Osteoblast (primary cell): Measurements from ENCODE around the gene PLD4. TPM values are rescaled to one million over a fixed set of nuclear protein-coding genes. Genes with fewer than 3 reads are reported as not detected.
A peak's percentile ranks its signal among the peaks of the same experiment; 100 is the strongest.

Source experiments
- DNase-seq: peaks from one replicate; pipeline ENCODE4 v3.0.0; 2011; ENCODE audit warnings: low spot score, mixed read lengths; ENCODE audit not compliant: insufficient read length; ENCODE audit errors: missing footprints
- H2AFZ ChIP-seq: 2 replicates; pipeline ENCODE4 v1.6.0; 2011; ENCODE audit warnings: mild to moderate bottlenecking, low read length
- H3K27ac ChIP-seq: 2 replicates; pipeline ENCODE4 v1.5.1; 2011; ENCODE audit warnings: mild to moderate bottlenecking, low read depth, low read length, moderate library complexity
- H3K27me3 ChIP-seq: 2 replicates; pipeline ENCODE4 v1.6.0; 2012; ENCODE audit warnings: mild to moderate bottlenecking, control low read depth, inconsistent platforms, low read length, moderate library complexity; ENCODE audit not compliant: insufficient read depth
- H3K36me3 ChIP-seq: 2 replicates; pipeline ENCODE4 v1.5.1; 2011; ENCODE audit warnings: mild to moderate bottlenecking, low read length, control low read depth, moderate library complexity; ENCODE audit not compliant: insufficient read depth
- H3K4me1 ChIP-seq: 2 replicates; pipeline ENCODE4 v1.5.1; 2011; ENCODE audit warnings: mild to moderate bottlenecking, low read length, control low read depth, moderate library complexity; ENCODE audit not compliant: insufficient read depth
- H3K4me2 ChIP-seq: 2 replicates; pipeline ENCODE4 v1.6.0; 2011; ENCODE audit warnings: mild to moderate bottlenecking, low read length; ENCODE audit not compliant: insufficient read depth
- H3K4me3 ChIP-seq: fragments of 200-600 bp; sonication (generic); 3 replicates; pipeline ENCODE4 v1.5.1; 2012; ENCODE audit warnings: mild to moderate bottlenecking, low read length, inconsistent platforms; ENCODE audit not compliant: insufficient read depth
- H3K79me2 ChIP-seq: 2 replicates; pipeline ENCODE4 v1.6.0; 2012; ENCODE audit warnings: mild to moderate bottlenecking, low read length, control low read depth, inconsistent platforms; ENCODE audit not compliant: insufficient read depth
- H3K9me3 ChIP-seq: 2 replicates; pipeline ENCODE4 v1.5.1; 2011; ENCODE audit warnings: low read depth, low read length, control low read depth
- H4K20me1 ChIP-seq: 2 replicates; pipeline ENCODE4 v1.6.0; 2012; ENCODE audit warnings: mild to moderate bottlenecking, low read length, control low read depth; ENCODE audit not compliant: insufficient read depth
- CTCF ChIP-seq: IDR thresholded peaks from 2 replicates; pipeline ENCODE4 v1.5.1; 2011; ENCODE audit warnings: mild to moderate bottlenecking, low read depth, low read length, moderate library complexity; ENCODE audit errors: extremely low read depth
- total RNA-seq: library from RNA; depleted of rRNA; stranded (reverse); fragments of >200 nt; gene quantifications from 2 replicates; pipeline ENCODE4 v1.2.3, GENCODE V29; 2012

Gene PLD4
- total RNA-seq, 1 donor, result not detected

GRCh38 chr14:104926619-104927431 is 2.1 kb downstream of the PLD4 start:
- H4K20me1 ChIP-seq, result no peaks in the 10 kb centered on the region
- peaks cover 5% of the 10 kb centered on the region for H3K27me3 ChIP-seq
- H3K9me3 ChIP-seq, result peaks cover 4% of the 10 kb centered on the region
- no peaks in the 10 kb centered on the region for H3K4me1 ChIP-seq
- DNase-seq, result peak; percentile 72
- H3K4me2 ChIP-seq, result no peak overlapping the region
- H3K27ac ChIP-seq, result no peak overlapping the region
- no peak overlapping the region for H2AFZ ChIP-seq
- H3K4me3 ChIP-seq, result no peak overlapping the region
- no peaks in the 10 kb centered on the region for H3K36me3 ChIP-seq
- no peak for TF ChIP-seq CTCF
- no peaks in the 10 kb centered on the region for H3K79me2 ChIP-seq

- H3K27ac ChIP-seq, result no peak overlapping the region
- DNase-seq, result peak; percentile 78
- peaks cover 11% of the 10 kb centered on the region for H3K27me3 ChIP-seq
- H4K20me1 ChIP-seq, result no peaks in the 10 kb centered on the region
- H3K9me3 ChIP-seq, result peaks cover 4% of the 10 kb centered on the region
- no peak overlapping the region for H3K4me3 ChIP-seq
- H3K36me3 ChIP-seq, result no peaks in the 10 kb centered on the region
- H3K4me1 ChIP-seq, result no peaks in the 10 kb centered on the region
- no peak overlapping the region for H3K4me2 ChIP-seq
- TF ChIP-seq CTCF, result no peak
- no peak overlapping the region for H2AFZ ChIP-seq
- no peaks in the 10 kb centered on the region for H3K79me2 ChIP-seq
Measured at GRCh38 chr14:104927432-104927816, 2.7 kb downstream of the PLD4 start.

GRCh38 chr14:104927901-104928300 is 3.2 kb downstream of the PLD4 start:
- Histone ChIP-seq H3K79me2 (no peaks in the 10 kb centered on the region), H3K9me3 (peaks cover 4% of the 10 kb centered on the region), H4K20me1 (no peaks in the 10 kb centered on the region), H3K4me2 (no peak overlapping the region), H3K27me3 (peaks cover 15% of the 10 kb centered on the region), H3K4me3 (no peak overlapping the region), H3K4me1 (no peaks in the 10 kb centered on the region), H3K27ac (no peak overlapping the region), H3K36me3 (no peaks in the 10 kb centered on the region), H2AFZ (no peak overlapping the region)
- no peak for TF ChIP-seq CTCF
- DNase-seq, result peak; percentile 70

GRCh38 chr14:104928391-104929133 is 3.9 kb downstream of the PLD4 start:
- DNase-seq, result peak; percentile 62
- Histone ChIP-seq H3K4me3 (no peak overlapping the region), H3K4me1 (no peaks in the 10 kb centered on the region), H3K27me3 (peaks cover 18% of the 10 kb centered on the region), H4K20me1 (no peaks in the 10 kb centered on the region), H3K79me2 (no peaks in the 10 kb centered on the region), H3K9me3 (peaks cover 4% of the 10 kb centered on the region), H3K27ac (no peak overlapping the region), H2AFZ (no peak overlapping the region), H3K4me2 (no peak overlapping the region), H3K36me3 (no peaks in the 10 kb centered on the region)
- TF ChIP-seq CTCF, result no peak
